Transverse colon (tissue), 4 donors: ENCODE results near the gene CDK2AP2. TPM values are rescaled to one million over a fixed set of nuclear protein-coding genes. Genes with fewer than 3 reads are reported as not detected.

ENCODE experiments used
- DNase-seq: peaks from one replicate; pipeline ENCODE4 v3.0.0-alpha.2; 2019
- H3K27ac ChIP-seq, 4 donors: fragments of 200-600 bp; sonication (generic); 2 replicates each; pipeline ENCODE4 v1.5.1; 2016 to 2018; ENCODE audit warnings: inconsistent platforms in 4 of 4
- H3K27me3 ChIP-seq: fragments of 200-600 bp; sonication (generic); 2 replicates; pipeline ENCODE4 v1.5.1; 2017; ENCODE audit warnings: inconsistent platforms
- H3K36me3 ChIP-seq, 4 donors: fragments of 200-600 bp; sonication (generic); 2 replicates each; pipeline ENCODE4 v1.5.1; 2017 to 2019; ENCODE audit warnings: inconsistent platforms in 4 of 4
- H3K4me1 ChIP-seq, 4 donors: fragments of 200-600 bp; sonication (generic); 2 replicates each; pipeline ENCODE4 v1.5.1; 2017 to 2020; ENCODE audit warnings: inconsistent platforms in 4 of 4
- H3K4me3 ChIP-seq, 4 donors: fragments of 200-600 bp; sonication (generic); 1 replicate in 1 of 4; 2 replicates in 3 of 4; pipeline versions ENCODE4 v1.5.1 to v1.6.1; 2017 to 2019; ENCODE audit warnings: inconsistent platforms in 4 of 4
- H3K9me3 ChIP-seq, 2 donors: fragments of 200-600 bp; sonication (generic); 2 replicates each; pipeline ENCODE4 v1.5.1; 2017 to 2019; ENCODE audit warnings: inconsistent platforms in 2 of 2
- CTCF ChIP-seq, 5 experiments: fragments of 200-600 bp in 3 of 5; fragments of 450-650 bp in 2 of 5; sonication (generic) in 3 of 5; IDR thresholded peaks; 1 replicate in 2 of 5; 2 replicates in 3 of 5; pipeline ENCODE4 v1.5.1; 2016 to 2017; ENCODE audit warnings: antibody characterized with exemption in 5 of 5, inconsistent platforms in 3 of 5, mild to moderate bottlenecking in 2 of 5, moderate library complexity in 1 of 5
- EP300 ChIP-seq: sonication (generic); formaldehyde crosslinking; IDR thresholded peaks from one replicate; pipeline ENCODE4 v1.6.1; 2017; ENCODE audit warnings: antibody characterized with exemption, low read depth
- POLR2A ChIP-seq: fragments of 450-650 bp; IDR thresholded peaks from one replicate; pipeline ENCODE4 v1.6.1; 2016; ENCODE audit warnings: antibody characterized with exemption, mild to moderate bottlenecking, moderate library complexity
- POLR2AphosphoS5 ChIP-seq, 3 donors: sonication (generic); formaldehyde crosslinking; IDR thresholded peaks; one replicate each; pipeline ENCODE4 v1.6.1; 2016; ENCODE audit warnings: antibody characterized with exemption in 3 of 3
- WGBS, 2 donors: methylation state at CpG; one replicate each; pipeline ENCODE4 v1.1.5; 2018; ENCODE audit warnings: low coverage in 1 of 2; 5-methylcytosine and 5-hydroxymethylcytosine counted together
- in situ Hi-C, 4 donors: fragments of 200-750 bp; cut with MboI; loops; one replicate each; pipeline versions ENCODE4 v1.15.0 to v1.15.1; 2017; ENCODE audit warnings: low sequenced_read_pairs in 3 of 4, low pct_ligation_motif_present in 1 of 4, low pct_unique_long_range_greater_than_20kb in 1 of 4
- intact Hi-C: fragments of 100-400 bp; cut with DNase I; formaldehyde crosslinking; loops from one replicate; pipeline ENCODE4 v1.15.1; 2023; ENCODE audit warnings: low total_unique reads
- total RNA-seq, 4 donors: library from RNA; depleted of rRNA; stranded (reverse); fragments of >200 nt; gene quantifications; one replicate each; pipeline ENCODE4 v1.1.0, GENCODE V29; 2016

CDK2AP2 gene
- total RNA-seq, 4 donors from 2014 or later = 49.4 to 140 (median 83.4) TPM

- Histone ChIP-seq H3K27me3 (no peaks in the 10 kb centered on the region), H3K27ac (peak overlapping the region; percentile 98 to 100 (median 98)), H3K4me3 (peak overlapping the region in 3 of 4 donors; percentile 65 to 82 (median 81)), H3K9me3 (no peaks in the 10 kb centered on the region), H3K4me1 (peaks cover 26 to 51% (median 39%) of the 10 kb centered on the region in 4 donors), H3K36me3 (no peaks in the 10 kb centered on the region)
- intact Hi-C loops = loop anchor here (1.0 kb wide), 1 partner anchor 104 kb away; the partner anchor contains the start of gene PPP1CA
- peak; percentile 95 for DNase-seq
- 7% methylated on average over 9 of the region's 17 CpGs; no CpG with 5 or more reads in 1 of the 2 donors for WGBS, 2 donors
- in situ Hi-C loops = no loop called here
- peak; percentile 95 to 99 (median 98) for TF ChIP-seq CTCF (IDR thresholded peaks at IDR 0.05)
- no peak for TF ChIP-seq EP300
- TF ChIP-seq POLR2A = peak; percentile 84
- peak; percentile 75 to 87 (median 82) for TF ChIP-seq POLR2AphosphoS5 (IDR thresholded peaks at IDR 0.05)
Measured at GRCh38 chr11:67505605-67506396, 2.2 kb downstream of the CDK2AP2 start.

GRCh38 chr11:67504950-67505581, 2.9 kb downstream of the CDK2AP2 start, which contains the start of gene PITPNM1:
TSS of gene PITPNM1 (minus strand) at chr11:67505363. CDS start at chr11:67504180, 1,183 bp downstream.
- H3K4me1 ChIP-seq = peaks cover 26 to 51% (median 39%) of the 10 kb centered on the region in 4 donors
- peak; percentile 89 for DNase-seq
- peak within 1 kb of the TSS; percentile 62 to 82 (median 73) for H3K4me3 ChIP-seq
- peak within 1 kb of the TSS; percentile 98 to 100 (median 98) for H3K27ac ChIP-seq
- no peaks in the 10 kb centered on the region for H3K9me3 ChIP-seq
- WGBS, 2 donors = 1% methylated on average over 29 of the region's 58 CpGs; no CpG with 5 or more reads in 1 of the 2 donors
- no peaks in the 10 kb centered on the region for H3K36me3 ChIP-seq
- intact Hi-C loops = no loop called here
- no peaks in the 10 kb centered on the region for H3K27me3 ChIP-seq
- in situ Hi-C loops = no loop called here
- TF ChIP-seq POLR2A (no peak), CTCF (IDR thresholded peaks at IDR 0.05) (no peak), POLR2AphosphoS5 (IDR thresholded peaks at IDR 0.05) (peak in 2 of 3 donors; percentile 38 to 44)

GRCh38 chr11:67504005-67504949, 3.7 kb downstream of the CDK2AP2 start:
- peak overlapping the region; percentile 98 to 100 (median 98) for H3K27ac ChIP-seq
- in situ Hi-C loops = no loop called here
- DNase-seq = peak; percentile 37
- H3K9me3 ChIP-seq = no peaks in the 10 kb centered on the region
- no peak for TF ChIP-seq CTCF (IDR thresholded peaks at IDR 0.05)
- TF ChIP-seq EP300 = no peak
- TF ChIP-seq POLR2AphosphoS5 (IDR thresholded peaks at IDR 0.05) = no peak
- TF ChIP-seq POLR2A = no peak
- no peaks in the 10 kb centered on the region for H3K36me3 ChIP-seq
- no peaks in the 10 kb centered on the region for H3K27me3 ChIP-seq
- intact Hi-C loops = no loop called here
- peak overlapping the region; percentile 62 to 81 (median 69) for H3K4me3 ChIP-seq
- peaks cover 26 to 51% (median 39%) of the 10 kb centered on the region in 4 donors for H3K4me1 ChIP-seq
- WGBS, 2 donors = 3% methylated on average over 46 of the region's 101 CpGs; no CpG with 5 or more reads in 1 of the 2 donors
